Activated naive CD4-positive, alpha-beta T cell treated with anti-CD3 and anti-CD28 coated beads for 36 hours (primary cell): ENCODE measurements around the gene MAGI2. TPM values are rescaled to one million over a fixed set of nuclear protein-coding genes. Genes with fewer than 3 reads are reported as not detected.

Experiments used
- CTCF ChIA-PET: fragments of 350-600 bp; sonication (Branson Sonifier 250); formaldehyde crosslinking; loops from one replicate; lab custom pipeline; 2021; ENCODE audit warnings: antibody characterized with exemption; lab: Charles Lee
- DNase-seq: peaks from one replicate; pipeline ENCODE4 v3.0.0-alpha.2; 2020
- H3K27ac Mint-ChIP-seq: one replicate; pipeline ENCODE4 v1.8.0; 2021; ENCODE audit warnings: mild to moderate bottlenecking, mixed read lengths
- H3K27me3 Mint-ChIP-seq: one replicate; pipeline ENCODE4 v1.8.0; 2021; ENCODE audit warnings: low read depth, mixed read lengths
- H3K36me3 Mint-ChIP-seq: one replicate; pipeline ENCODE4 v1.8.0; 2021; ENCODE audit warnings: low read depth, mixed read lengths
- H3K4me1 Mint-ChIP-seq: one replicate; pipeline ENCODE4 v1.8.0; 2021; ENCODE audit warnings: low read depth, mixed read lengths
- H3K4me3 Mint-ChIP-seq: one replicate; pipeline ENCODE4 v1.8.0; 2021; ENCODE audit warnings: mild to moderate bottlenecking, moderate library complexity, mixed read lengths
- H3K9me3 Mint-ChIP-seq: one replicate; pipeline ENCODE4 v1.8.0; 2021; ENCODE audit warnings: mixed read lengths
- intact Hi-C: fragments of 100-400 bp; cut with micrococcal nuclease; formaldehyde crosslinking; loops from one replicate; pipeline ENCODE4 v1.15.1; 2023
- total RNA-seq, 2 experiments: library from RNA; stranded (reverse); gene quantifications; one replicate each; pipeline ENCODE4 v1.2.3, GENCODE V29; 2021

Gene MAGI2
- total RNA-seq, 2 experiments from 2014 or later, result 0.07 to 0.19 TPM

GRCh38 chr7:78141522-78142281 lies 1311.8 kb downstream of the MAGI2 start:
- CTCF ChIA-PET, result no interaction called here
- peaks cover 9% of the 10 kb centered on the region for H3K27me3 Mint-ChIP-seq
- no peak overlapping the region for H3K4me3 Mint-ChIP-seq
- no peaks in the 10 kb centered on the region for H3K4me1 Mint-ChIP-seq
- H3K9me3 Mint-ChIP-seq, result no peaks in the 10 kb centered on the region
- H3K27ac Mint-ChIP-seq, result no peak overlapping the region
- intact Hi-C loops, result no loop called here
- no peaks in the 10 kb centered on the region for H3K36me3 Mint-ChIP-seq
- DNase-seq, result no peak

GRCh38 chr7:78140109-78140508 lies 1313.4 kb downstream of the MAGI2 start:
- no peak for DNase-seq
- CTCF ChIA-PET, result no interaction called here
- Mint-ChIP-seq H3K9me3 (no peaks in the 10 kb centered on the region), H3K4me3 (no peak overlapping the region), H3K36me3 (no peaks in the 10 kb centered on the region), H3K27me3 (peaks cover 11% of the 10 kb centered on the region), H3K4me1 (no peaks in the 10 kb centered on the region), H3K27ac (no peak overlapping the region)
- intact Hi-C loops, result no loop called here

GRCh38 chr7:78139335-78139734 lies 1314.1 kb downstream of the MAGI2 start:
- no peak for DNase-seq
- CTCF ChIA-PET, result no interaction called here
- H3K36me3 Mint-ChIP-seq, result no peaks in the 10 kb centered on the region
- no peaks in the 10 kb centered on the region for H3K4me1 Mint-ChIP-seq
- H3K9me3 Mint-ChIP-seq, result no peaks in the 10 kb centered on the region
- peaks cover 11% of the 10 kb centered on the region for H3K27me3 Mint-ChIP-seq
- intact Hi-C loops, result no loop called here
- H3K27ac Mint-ChIP-seq, result no peak overlapping the region
- no peak overlapping the region for H3K4me3 Mint-ChIP-seq

GRCh38 chr7:78134774-78135173 lies 1318.7 kb downstream of the MAGI2 start:
- no peaks in the 10 kb centered on the region for H3K4me1 Mint-ChIP-seq
- no peaks in the 10 kb centered on the region for H3K9me3 Mint-ChIP-seq
- peaks cover 7% of the 10 kb centered on the region for H3K27me3 Mint-ChIP-seq
- no peaks in the 10 kb centered on the region for H3K36me3 Mint-ChIP-seq
- H3K27ac Mint-ChIP-seq, result no peak overlapping the region
- CTCF ChIA-PET, result no interaction called here
- no peak overlapping the region for H3K4me3 Mint-ChIP-seq
- intact Hi-C loops, result no loop called here
- no peak for DNase-seq

- H3K36me3 Mint-ChIP-seq, result no peaks in the 10 kb centered on the region
- CTCF ChIA-PET, result interaction anchor here (0.7 kb wide), 1 partner anchor 1136 kb away, joined by 3 read pairs; no protein-coding TSS in a partner anchor
- H3K9me3 Mint-ChIP-seq, result no peaks in the 10 kb centered on the region
- no peak for DNase-seq
- no peaks in the 10 kb centered on the region for H3K4me1 Mint-ChIP-seq
- no peak overlapping the region for H3K4me3 Mint-ChIP-seq
- peaks cover 6% of the 10 kb centered on the region for H3K27me3 Mint-ChIP-seq
- intact Hi-C loops, result no loop called here
- H3K27ac Mint-ChIP-seq, result no peak overlapping the region
Measured at GRCh38 chr7:78134256-78134655, 1319.2 kb downstream of the MAGI2 start.

- Mint-ChIP-seq H3K27ac (no peak overlapping the region), H3K4me1 (no peaks in the 10 kb centered on the region), H3K4me3 (no peak overlapping the region), H3K27me3 (peaks cover 5% of the 10 kb centered on the region), H3K36me3 (no peaks in the 10 kb centered on the region), H3K9me3 (no peaks in the 10 kb centered on the region)
- CTCF ChIA-PET, result no interaction called here
- DNase-seq, result no peak
- intact Hi-C loops, result no loop called here
Measured at GRCh38 chr7:78130446-78131215, 1322.8 kb downstream of the MAGI2 start.

GRCh38 chr7:78129865-78130264 lies 1323.6 kb downstream of the MAGI2 start:
- intact Hi-C loops, result no loop called here
- H3K27me3 Mint-ChIP-seq, result peaks cover 2% of the 10 kb centered on the region
- H3K4me3 Mint-ChIP-seq, result no peak overlapping the region
- no peak overlapping the region for H3K27ac Mint-ChIP-seq
- no peaks in the 10 kb centered on the region for H3K4me1 Mint-ChIP-seq
- no peaks in the 10 kb centered on the region for H3K9me3 Mint-ChIP-seq
- DNase-seq, result no peak
- CTCF ChIA-PET, result no interaction called here
- no peaks in the 10 kb centered on the region for H3K36me3 Mint-ChIP-seq

- CTCF ChIA-PET, result no interaction called here
Measured at GRCh38 chr7:78127009-78127408, 1326.5 kb downstream of the MAGI2 start.

GRCh38 chr7:78125884-78126283 lies 1327.6 kb downstream of the MAGI2 start:
- Mint-ChIP-seq H3K36me3 (no peaks in the 10 kb centered on the region), H3K4me3 (no peak overlapping the region), H3K27me3 (peaks cover 2% of the 10 kb centered on the region), H3K4me1 (no peaks in the 10 kb centered on the region), H3K27ac (no peak overlapping the region), H3K9me3 (no peaks in the 10 kb centered on the region)
- intact Hi-C loops, result no loop called here
- CTCF ChIA-PET, result no interaction called here
- DNase-seq, result no peak

More at GRCh38 chr7:78127009-78127408, 1326.5 kb downstream of the MAGI2 start:
- Mint-ChIP-seq H3K27ac (no peak overlapping the region), H3K36me3 (no peaks in the 10 kb centered on the region), H3K9me3 (no peaks in the 10 kb centered on the region), H3K4me1 (no peaks in the 10 kb centered on the region), H3K4me3 (no peak overlapping the region), H3K27me3 (peaks cover 2% of the 10 kb centered on the region)
- no peak for DNase-seq
- intact Hi-C loops, result no loop called here

- Mint-ChIP-seq H3K27me3 (peaks cover 2% of the 10 kb centered on the region), H3K9me3 (no peaks in the 10 kb centered on the region), H3K4me3 (no peak overlapping the region), H3K36me3 (no peaks in the 10 kb centered on the region), H3K27ac (no peak overlapping the region), H3K4me1 (no peaks in the 10 kb centered on the region)
- CTCF ChIA-PET, result no interaction called here
- intact Hi-C loops, result no loop called here
- DNase-seq, result no peak
Measured at GRCh38 chr7:78124216-78124615, 1329.3 kb downstream of the MAGI2 start.

- intact Hi-C loops, result no loop called here
- no peaks in the 10 kb centered on the region for H3K9me3 Mint-ChIP-seq
- CTCF ChIA-PET, result no interaction called here
- no peak for DNase-seq
- no peak overlapping the region for H3K4me3 Mint-ChIP-seq
- H3K27ac Mint-ChIP-seq, result no peak overlapping the region
- H3K36me3 Mint-ChIP-seq, result no peaks in the 10 kb centered on the region
- H3K27me3 Mint-ChIP-seq, result no peaks in the 10 kb centered on the region
- no peaks in the 10 kb centered on the region for H3K4me1 Mint-ChIP-seq
Measured at GRCh38 chr7:78121888-78122287, 1331.6 kb downstream of the MAGI2 start.

- Mint-ChIP-seq H3K36me3 (no peaks in the 10 kb centered on the region), H3K9me3 (no peaks in the 10 kb centered on the region)
Measured at GRCh38 chr7:78118470-78118869, 1335.0 kb downstream of the MAGI2 start.

GRCh38 chr7:78115876-78116275 lies 1337.6 kb downstream of the MAGI2 start:
- no peaks in the 10 kb centered on the region for H3K9me3 Mint-ChIP-seq
- H3K27me3 Mint-ChIP-seq, result peaks cover 23% of the 10 kb centered on the region
- intact Hi-C loops, result no loop called here
- no peaks in the 10 kb centered on the region for H3K4me1 Mint-ChIP-seq
- CTCF ChIA-PET, result no interaction called here
- H3K36me3 Mint-ChIP-seq, result no peaks in the 10 kb centered on the region
- no peak overlapping the region for H3K27ac Mint-ChIP-seq
- DNase-seq, result no peak
- no peak overlapping the region for H3K4me3 Mint-ChIP-seq

More at GRCh38 chr7:78118470-78118869, 1335.0 kb downstream of the MAGI2 start:
- no peak for DNase-seq
- CTCF ChIA-PET, result no interaction called here
- Mint-ChIP-seq H3K4me3 (no peak overlapping the region), H3K27me3 (peaks cover 7% of the 10 kb centered on the region), H3K27ac (no peak overlapping the region), H3K4me1 (no peaks in the 10 kb centered on the region)
- intact Hi-C loops, result no loop called here
